Liver (tissue), 9 donors: ENCODE data around the gene NEK6. TPM values are rescaled to one million over a fixed set of nuclear protein-coding genes. Genes with fewer than 3 reads are reported as not detected.

ENCODE experiments used
- DNase-seq: peaks from one replicate; pipeline ENCODE4 v3.0.0-alpha.2; 2017; ENCODE audit warnings: low spot score
- H3K27ac ChIP-seq, 2 donors: one replicate each; pipeline ENCODE4 v1.7.0; 2013; ENCODE audit warnings: inconsistent platforms in 2 of 2, low read length in 2 of 2, control low read depth in 1 of 2, low read depth in 1 of 2, mild to moderate bottlenecking in 1 of 2
- H3K27me3 ChIP-seq, 4 donors: one replicate each; pipeline versions ENCODE4 v1.6.1 to v1.7.0; 2013; ENCODE audit warnings: low read length in 3 of 4, inconsistent platforms in 1 of 4, mild to moderate bottlenecking in 1 of 4, moderate library complexity in 1 of 4; ENCODE audit not compliant: control insufficient read depth in 4 of 4, insufficient read depth in 4 of 4
- H3K36me3 ChIP-seq, 4 donors: one replicate each; pipeline versions ENCODE4 v1.6.1 to v1.7.0; 2013; ENCODE audit warnings: low read length in 3 of 4, mild to moderate bottlenecking in 3 of 4, low read depth in 1 of 4, moderate library complexity in 1 of 4; ENCODE audit not compliant: control insufficient read depth in 4 of 4, insufficient read depth in 3 of 4
- H3K4me1 ChIP-seq, 4 donors: one replicate each; pipeline versions ENCODE4 v1.6.1 to v1.7.0; 2013; ENCODE audit warnings: low read length in 3 of 4, mild to moderate bottlenecking in 3 of 4, moderate library complexity in 1 of 4; ENCODE audit not compliant: control insufficient read depth in 4 of 4, insufficient read depth in 4 of 4
- H3K4me3 ChIP-seq, 3 donors: one replicate each; pipeline versions ENCODE4 v1.6.1 to v1.7.0; 2013; ENCODE audit warnings: low read length in 3 of 3, control low read depth in 1 of 3, low read depth in 1 of 3, mild to moderate bottlenecking in 1 of 3
- H3K9ac ChIP-seq, 2 donors: one replicate each; pipeline ENCODE4 v1.7.0; 2013; ENCODE audit warnings: low read length in 2 of 2, mild to moderate bottlenecking in 2 of 2, moderate library complexity in 2 of 2, control low read depth in 1 of 2, low read depth in 1 of 2
- H3K9me3 ChIP-seq, 4 donors: one replicate each; pipeline versions ENCODE4 v1.6.1 to v1.7.0; 2013; ENCODE audit warnings: low read length in 3 of 4; ENCODE audit not compliant: control insufficient read depth in 4 of 4
- ATF3 ChIP-seq: IDR thresholded peaks from 2 replicates; pipeline ENCODE4 v1.6.1; 2016; ENCODE audit warnings: antibody characterized with exemption
- CTCF ChIP-seq: fragments of 150-350 bp; IDR thresholded peaks from 2 replicates; pipeline ENCODE4 v1.5.1; 2017; ENCODE audit warnings: improper control_type of control experiment, low read depth, low read length; ENCODE audit not compliant: missing input control
- EGR1 ChIP-seq, 2 donors: IDR thresholded peaks; 2 replicates each; pipeline ENCODE4 v1.6.1; 2016 to 2018; ENCODE audit warnings: antibody characterized with exemption in 2 of 2, low read depth in 2 of 2
- FOXA1 ChIP-seq: IDR thresholded peaks from 2 replicates; pipeline ENCODE4 v1.6.1; 2016; ENCODE audit warnings: antibody characterized with exemption
- FOXA2 ChIP-seq: IDR thresholded peaks from 2 replicates; pipeline ENCODE4 v1.6.1; 2016; ENCODE audit warnings: antibody characterized with exemption
- GABPA ChIP-seq, 2 donors: IDR thresholded peaks in 1 of 2; conservative IDR thresholded peaks in 1 of 2; 2 replicates each; pipeline ENCODE4 v1.6.1; 2016; ENCODE audit warnings: antibody characterized with exemption in 2 of 2, mild to moderate bottlenecking in 1 of 2, moderate library complexity in 1 of 2
- HNF4A ChIP-seq, 2 donors: conservative IDR thresholded peaks; 2 replicates each; pipeline ENCODE4 v1.6.1; 2016; ENCODE audit warnings: antibody characterized with exemption in 2 of 2, mild to moderate bottlenecking in 2 of 2
- HNF4G ChIP-seq: IDR thresholded peaks from 2 replicates; pipeline ENCODE4 v1.6.1; 2016; ENCODE audit warnings: antibody characterized with exemption
- JUND ChIP-seq, 2 donors: IDR thresholded peaks; 2 replicates each; pipeline ENCODE4 v1.6.1; 2016; ENCODE audit warnings: antibody characterized with exemption in 2 of 2
- MAX ChIP-seq: IDR thresholded peaks from 2 replicates; pipeline ENCODE4 v1.6.1; 2016; ENCODE audit warnings: antibody characterized with exemption
- NR2F2 ChIP-seq: IDR thresholded peaks from 2 replicates; pipeline ENCODE4 v1.6.1; 2016; ENCODE audit warnings: antibody characterized with exemption
- RAD21 ChIP-seq, 2 donors: IDR thresholded peaks; 2 replicates each; pipeline ENCODE4 v1.6.1; 2016; ENCODE audit warnings: antibody characterized with exemption in 2 of 2, mild to moderate bottlenecking in 2 of 2
- REST ChIP-seq: IDR thresholded peaks from 2 replicates; pipeline ENCODE4 v1.6.1; 2016; ENCODE audit warnings: antibody characterized with exemption, mild to moderate bottlenecking
- RXRA ChIP-seq, 2 donors: IDR thresholded peaks; 2 replicates each; pipeline ENCODE4 v1.6.1; 2017 to 2018; ENCODE audit warnings: antibody characterized with exemption in 2 of 2, mild to moderate bottlenecking in 1 of 2
- SP1 ChIP-seq: IDR thresholded peaks from 2 replicates; pipeline ENCODE4 v1.6.1; 2018; ENCODE audit warnings: antibody characterized with exemption, mild to moderate bottlenecking
- TAF1 ChIP-seq: conservative IDR thresholded peaks from 2 replicates; pipeline ENCODE4 v1.6.1; 2016; ENCODE audit warnings: antibody characterized with exemption, mild to moderate bottlenecking
- YY1 ChIP-seq: IDR thresholded peaks from 2 replicates; pipeline ENCODE4 v1.6.1; 2016; ENCODE audit warnings: antibody characterized with exemption, mild to moderate bottlenecking
- ZBTB33 ChIP-seq: IDR thresholded peaks from 2 replicates; pipeline ENCODE4 v1.6.1; 2016; ENCODE audit warnings: antibody characterized with exemption
- WGBS: extraction: QIAGEN DNeasy Blood & Tissue Kit; methylation state at CpG from one replicate; pipeline ENCODE4 v1.1.7; 2013; 5-methylcytosine and 5-hydroxymethylcytosine counted together
- polyA plus RNA-seq, 2 donors: library from polyadenylated mRNA; stranded (reverse) in 1 of 2; unstranded in 1 of 2; fragments of 200-250 nt in 1 of 2; fragments of >200 nt in 1 of 2; fragmentation: Nextera tagmentation in 1 of 2; extraction: Ambion mirVana in 1 of 2; gene quantifications; one replicate each; pipeline versions ENCODE4 v1.2.1 to v1.2.3, GENCODE V29; 2013 to 2015
- total RNA-seq, 2 donors: library from RNA; depleted of rRNA; stranded (reverse); fragments of >200 nt; gene quantifications; one replicate each; pipeline ENCODE4 v1.2.3, GENCODE V29; 2014
- donor health status: healthy.
- donor health status: healthy.
- donor health status: healthy.
- donor health status: healthy.
- donor health status: healthy.

The NEK6 gene
- total and polyA plus RNA-seq, 4 donors: 32.5 to 49.7 (median 42.5) TPM

GRCh38 chr9:124218987-124219461 lies 38.7 kb upstream of the NEK6 start:
- no peak overlapping the region for H3K4me3 ChIP-seq
- peak overlapping the region; percentile 2 to 37 for H3K27ac ChIP-seq
- H3K27me3 ChIP-seq: no peaks in the 10 kb centered on the region
- H3K36me3 ChIP-seq: no peaks in the 10 kb centered on the region
- DNase-seq: no peak
- peaks cover 21 to 56% (median 39%) of the 10 kb centered on the region in 4 donors for H3K4me1 ChIP-seq
- no peaks in the 10 kb centered on the region for H3K9me3 ChIP-seq
- TF ChIP-seq RXRA (IDR thresholded peaks at IDR 0.05) (no peak), HNF4A (conservative IDR thresholded peaks at IDR 0.05) (no peak), GABPA (IDR thresholded peaks at IDR 0.05 in 1 of 2, conservative IDR thresholded peaks at IDR 0.05 in 1 of 2) (no peak), SP1 (no peak), RAD21 (IDR thresholded peaks at IDR 0.05) (no peak), TAF1 (no peak), ATF3 (no peak), REST (no peak), NR2F2 (no peak), MAX (no peak), EGR1 (IDR thresholded peaks at IDR 0.05; ENCODE audit: low read depth in 2 of 2) (no peak), FOXA2 (no peak), ZBTB33 (no peak), JUND (IDR thresholded peaks at IDR 0.05) (no peak), FOXA1 (no peak), YY1 (no peak), CTCF (no peak), HNF4G (no peak)
- WGBS: 94% methylated on average over 2 of the region's 2 CpGs
- no peak overlapping the region for H3K9ac ChIP-seq
